Endothelial cell of umbilical vein (primary cell): ENCODE measurements around the gene SLIT1. TPM values are rescaled to one million over a fixed set of nuclear protein-coding genes. Genes with fewer than 3 reads are reported as not detected.

Source experiments
- BruUV-seq: library from RNA; stranded (reverse); fragments of 400-500 nt; replicated peaks from 2 replicates; lab custom pipeline; 2021; lab: Mats Ljungman, UMichigan
- CTCF ChIA-PET: fragments of 300-600, 350-600 bp; sonication (Branson Sonifier 250); formaldehyde crosslinking; loops from one replicate; lab custom pipeline; 2021; ENCODE audit warnings: antibody characterized with exemption, inconsistent platforms; lab: Charles Lee
- POLR2A ChIA-PET: fragments of 300-600, 350-600 bp; sonication (Branson Sonifier 250); formaldehyde crosslinking; loops from one replicate; lab custom pipeline; 2021; ENCODE audit warnings: antibody characterized with exemption, inconsistent platforms; lab: Charles Lee
- DNase-seq: peaks from one replicate; pipeline ENCODE4 v3.0.0-alpha.2; 2011; ENCODE audit warnings: low read depth, low spot score
- FAIRE-seq: peaks from 2 replicates; lab custom pipeline; 2011; peaks lifted over from hg19 to GRCh38; lab: Jason Lieb, UNC
- H2AFZ ChIP-seq: 2 replicates; pipeline ENCODE4 v1.6.0; 2012; ENCODE audit warnings: low read depth, low read length, control low read depth, inconsistent platforms
- H3K27ac ChIP-seq: 2 replicates; pipeline ENCODE4 v1.5.1; 2011; ENCODE audit warnings: low read depth, mild to moderate bottlenecking, control low read depth, low read length, moderate library complexity; ENCODE audit not compliant: insufficient read depth
- H3K27me3 ChIP-seq, 2 experiments: 2 replicates each; pipeline versions ENCODE4 v1.6.0 to v1.6.1; 2011; ENCODE audit warnings: low read length in 2 of 2, mixed read lengths in 1 of 2; ENCODE audit not compliant: control insufficient read depth in 2 of 2, insufficient read depth in 2 of 2
- H3K36me3 ChIP-seq, 2 experiments: 2 replicates in 1 of 2; 3 replicates in 1 of 2; pipeline ENCODE4 v1.5.1; 2011; ENCODE audit warnings: low read length in 2 of 2, mild to moderate bottlenecking in 1 of 2, moderate library complexity in 1 of 2; ENCODE audit not compliant: control insufficient read depth in 2 of 2, insufficient read depth in 2 of 2; ENCODE audit errors: extremely low read depth in 1 of 2
- H3K4me1 ChIP-seq: 3 replicates; pipeline ENCODE4 v1.5.1; 2011; ENCODE audit warnings: mild to moderate bottlenecking, low read length; ENCODE audit not compliant: control insufficient read depth, insufficient read depth; ENCODE audit errors: extremely low read depth
- H3K4me2 ChIP-seq: 2 replicates; pipeline ENCODE4 v1.6.1; 2011; ENCODE audit warnings: low read length, control low read depth, mixed read lengths; ENCODE audit not compliant: insufficient read depth
- H3K4me3 ChIP-seq, 3 experiments: fragments of 200-600 bp in 1 of 3; sonication (generic), shearing (Covaris generic) in 1 of 3; replicated peaks in 1 of 3; 2 replicates each; pipeline ENCODE4 v1.5.1; 2011 to 2016; ENCODE audit warnings: control low read depth in 3 of 3, low read length in 3 of 3, mild to moderate bottlenecking in 2 of 3, inconsistent platforms in 1 of 3, low read depth in 1 of 3, moderate library complexity in 1 of 3; ENCODE audit not compliant: insufficient read depth in 1 of 3
- H3K79me2 ChIP-seq: 2 replicates; pipeline ENCODE4 v1.6.0; 2012; ENCODE audit warnings: low read length, inconsistent platforms; ENCODE audit not compliant: control insufficient read depth, insufficient read depth
- H3K9ac ChIP-seq: replicated peaks from 2 replicates; pipeline ENCODE3; 2011; ENCODE audit warnings: low read length, control low read depth; ENCODE audit not compliant: insufficient read depth; ENCODE audit errors: extremely low read depth
- H3K9me1 ChIP-seq: replicated peaks from 3 replicates; pipeline ENCODE4 v1.6.0; 2011; ENCODE audit warnings: mild to moderate bottlenecking, low read length; ENCODE audit not compliant: control insufficient read depth, insufficient read depth; ENCODE audit errors: extremely low read depth
- H3K9me3 ChIP-seq: replicated peaks from 2 replicates; pipeline ENCODE4 v1.5.1; 2012; ENCODE audit warnings: low read length, inconsistent platforms; ENCODE audit not compliant: control insufficient read depth, insufficient read depth
- H4K20me1 ChIP-seq: replicated peaks from 2 replicates; pipeline ENCODE3; 2011; ENCODE audit warnings: mild to moderate bottlenecking, low read length; ENCODE audit not compliant: control insufficient read depth, insufficient read depth; ENCODE audit errors: extremely low read depth
- EZH2 ChIP-seq: IDR thresholded peaks from 2 replicates; pipeline ENCODE4 v1.6.1; 2012; ENCODE audit warnings: borderline replicate concordance, low read depth, mild to moderate bottlenecking, moderate library complexity, low read length, inconsistent platforms; ENCODE audit not compliant: severe bottlenecking
- FOS ChIP-seq: IDR thresholded peaks from 2 replicates; pipeline ENCODE4 v1.6.1; 2011; ENCODE audit warnings: mild to moderate bottlenecking, low read length, moderate library complexity, borderline replicate concordance; ENCODE audit not compliant: insufficient read depth
- GATA2 ChIP-seq: IDR thresholded peaks from 2 replicates; pipeline ENCODE4 v1.7.0; 2011; ENCODE audit warnings: low read depth, mild to moderate bottlenecking, moderate library complexity, mixed read lengths, low read length; ENCODE audit not compliant: insufficient read length, insufficient read depth
- JUN ChIP-seq: IDR thresholded peaks from 2 replicates; pipeline ENCODE4 v1.6.1; 2011; ENCODE audit warnings: borderline replicate concordance, low read depth; ENCODE audit not compliant: insufficient read length, insufficient read depth
- MAX ChIP-seq: IDR thresholded peaks from 2 replicates; pipeline ENCODE4 v1.6.1; 2011; ENCODE audit not compliant: insufficient read depth, insufficient read length
- MYC ChIP-seq: IDR thresholded peaks from one replicate; pipeline ENCODE4 v1.6.1; 2011; ENCODE audit warnings: mild to moderate bottlenecking, low read depth, low read length
- POLR2A ChIP-seq: IDR thresholded peaks from 2 replicates; pipeline ENCODE4 v1.6.1; 2012; ENCODE audit warnings: low read depth, mild to moderate bottlenecking, control low read depth, low read length
- POLR2AphosphoS5 ChIP-seq: IDR thresholded peaks from 2 replicates; pipeline ENCODE4 v1.6.1; 2012; ENCODE audit warnings: low read depth, mild to moderate bottlenecking, control low read depth, low read length, moderate library complexity; ENCODE audit not compliant: insufficient read depth
- dilution Hi-C: fragments of 300-500 bp; cut with MboI; formaldehyde crosslinking; loops from one replicate; pipeline ENCODE4 v1.15.0; 2019; ENCODE audit warnings: low sequenced_read_pairs; ENCODE audit not compliant: extremely low pct_ligation_motif_present
- intact Hi-C: fragments of 100-400 bp; cut with micrococcal nuclease; formaldehyde crosslinking; loops from one replicate; pipeline ENCODE4 v1.10.0; 2022
- polyA plus RNA-seq, 4 experiments: library from polyadenylated mRNA; depleted of rRNA in 3 of 4; stranded (reverse) in 3 of 4; unstranded in 1 of 4; fragments of >200 nt; gene quantifications; 2 replicates each; pipeline versions ENCODE4 v1.2.1 to v1.2.3, GENCODE V29; 2011 to 2012; ENCODE audit warnings: missing spikeins in 1 of 4
- total RNA-seq: library from RNA; stranded (reverse); gene quantifications from 2 replicates; pipeline ENCODE4 v1.2.3, GENCODE V29; 2021
- TF ChIP-seq, protein P1 (sequence below), 2 donors: IDR thresholded peaks; 1 replicate in 1 of 2; 2 replicates in 1 of 2; pipeline ENCODE4 v1.5.1; 2011; ENCODE audit warnings: low read length in 2 of 2, mild to moderate bottlenecking in 2 of 2, moderate library complexity in 2 of 2, control low read depth in 1 of 2, inconsistent platforms in 1 of 2, low read depth in 1 of 2; ENCODE audit not compliant: insufficient read depth in 1 of 2; ENCODE audit errors: extremely low read depth in 1 of 2

Gene SLIT1
- total and polyA plus RNA-seq, 2 donors (not counting 3 experiments of a cell fraction or from before 2014, with no cell fraction given), result 0.04 to 0.20 TPM

- intact Hi-C loops, result no loop called here
- POLR2A ChIA-PET, result no interaction called here
- Histone ChIP-seq H3K36me3 (no peaks in the 10 kb centered on the region), H3K9ac (no peak overlapping the region), H3K79me2 (no peaks in the 10 kb centered on the region), H3K27me3 (no peaks in the 10 kb centered on the region), H3K9me3 (no peaks in the 10 kb centered on the region), H3K4me3 (no peak overlapping the region), H2AFZ (no peak overlapping the region), H4K20me1 (no peaks in the 10 kb centered on the region), H3K4me2 (no peak overlapping the region), H3K4me1 (no peaks in the 10 kb centered on the region), H3K9me1 (no peaks in the 10 kb centered on the region), H3K27ac (no peak overlapping the region)
- no TSS peak for BruUV-seq
- DNase-seq (no peak), FAIRE-seq (no peak)
- no peak for TF ChIP-seq POLR2AphosphoS5
- TF ChIP-seq MAX, result no peak
- TF ChIP-seq, protein P1, sequence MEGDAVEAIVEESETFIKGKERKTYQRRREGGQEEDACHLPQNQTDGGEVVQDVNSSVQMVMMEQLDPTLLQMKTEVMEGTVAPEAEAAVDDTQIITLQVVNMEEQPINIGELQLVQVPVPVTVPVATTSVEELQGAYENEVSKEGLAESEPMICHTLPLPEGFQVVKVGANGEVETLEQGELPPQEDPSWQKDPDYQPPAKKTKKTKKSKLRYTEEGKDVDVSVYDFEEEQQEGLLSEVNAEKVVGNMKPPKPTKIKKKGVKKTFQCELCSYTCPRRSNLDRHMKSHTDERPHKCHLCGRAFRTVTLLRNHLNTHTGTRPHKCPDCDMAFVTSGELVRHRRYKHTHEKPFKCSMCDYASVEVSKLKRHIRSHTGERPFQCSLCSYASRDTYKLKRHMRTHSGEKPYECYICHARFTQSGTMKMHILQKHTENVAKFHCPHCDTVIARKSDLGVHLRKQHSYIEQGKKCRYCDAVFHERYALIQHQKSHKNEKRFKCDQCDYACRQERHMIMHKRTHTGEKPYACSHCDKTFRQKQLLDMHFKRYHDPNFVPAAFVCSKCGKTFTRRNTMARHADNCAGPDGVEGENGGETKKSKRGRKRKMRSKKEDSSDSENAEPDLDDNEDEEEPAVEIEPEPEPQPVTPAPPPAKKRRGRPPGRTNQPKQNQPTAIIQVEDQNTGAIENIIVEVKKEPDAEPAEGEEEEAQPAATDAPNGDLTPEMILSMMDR (IDR thresholded peaks at IDR 0.05; ENCODE audit: extremely low read depth in 1 of 2, insufficient read depth in 1 of 2, low read depth in 1 of 2, low read length in 2 of 2), result no peak
- TF ChIP-seq JUN, result no peak
- no peak for TF ChIP-seq GATA2
- no peak for TF ChIP-seq POLR2A
- no peak for TF ChIP-seq EZH2
- TF ChIP-seq MYC, result no peak
- no peak for TF ChIP-seq FOS
- dilution Hi-C loops, result no loop called here
- CTCF ChIA-PET, result interaction anchor here (0.9 kb wide), 1 partner anchor 11 kb away, joined by 3 read pairs; no protein-coding TSS in a partner anchor
Measured at GRCh38 chr10:96987842-96988175, 197.9 kb downstream of the SLIT1 start.
